K562 (cell line): ENCODE measurements around the gene CCNYL1.

Experiments used
- HCFC1 ChIP-seq: IDR thresholded peaks from 2 replicates; pipeline ENCODE4 v1.6.1; 2012; ENCODE audit warnings: low read depth, low read length, improper control_type of control experiment
- JUN ChIP-seq, 2 experiments: sonication (generic) in 1 of 2; formaldehyde crosslinking in 1 of 2; IDR thresholded peaks; 2 replicates each; pipeline versions ENCODE4 v1.6.1 to v1.8.0; 2012 to 2022; ENCODE audit warnings: borderline replicate concordance in 2 of 2, mild to moderate bottlenecking in 2 of 2, improper control_type of control experiment in 1 of 2, low read depth in 1 of 2, low read length in 1 of 2, missing genetic modification reagents in 1 of 2
- PHF8 ChIP-seq: fragments of 200-600 bp; sonication (generic); IDR thresholded peaks from 2 replicates; pipeline ENCODE4 v1.6.1; 2012; ENCODE audit warnings: mixed run types, mild to moderate bottlenecking, inconsistent platforms, low read length, moderate library complexity, borderline replicate concordance
- SMARCA5 ChIP-seq: fragments of 450-650 bp; IDR thresholded peaks from 2 replicates; pipeline ENCODE4 v1.6.1; 2016
- TF ChIP-seq, protein P1 (sequence below): sonication (generic); formaldehyde crosslinking; IDR thresholded peaks from 2 replicates; pipeline ENCODE4 v1.8.1; 2022; ENCODE audit warnings: missing genetic modification reagents
- TF ChIP-seq, protein P2 (sequence below), 2 experiments: fragments of 450-650 bp in 1 of 2; sonication (generic) in 1 of 2; formaldehyde crosslinking in 1 of 2; IDR thresholded peaks; 2 replicates each; pipeline versions ENCODE4 v1.7.1 to v1.9.0; 2016 to 2022; ENCODE audit warnings: inconsistent platforms in 1 of 2, mild to moderate bottlenecking in 1 of 2, missing genetic modification reagents in 1 of 2

DNA sequence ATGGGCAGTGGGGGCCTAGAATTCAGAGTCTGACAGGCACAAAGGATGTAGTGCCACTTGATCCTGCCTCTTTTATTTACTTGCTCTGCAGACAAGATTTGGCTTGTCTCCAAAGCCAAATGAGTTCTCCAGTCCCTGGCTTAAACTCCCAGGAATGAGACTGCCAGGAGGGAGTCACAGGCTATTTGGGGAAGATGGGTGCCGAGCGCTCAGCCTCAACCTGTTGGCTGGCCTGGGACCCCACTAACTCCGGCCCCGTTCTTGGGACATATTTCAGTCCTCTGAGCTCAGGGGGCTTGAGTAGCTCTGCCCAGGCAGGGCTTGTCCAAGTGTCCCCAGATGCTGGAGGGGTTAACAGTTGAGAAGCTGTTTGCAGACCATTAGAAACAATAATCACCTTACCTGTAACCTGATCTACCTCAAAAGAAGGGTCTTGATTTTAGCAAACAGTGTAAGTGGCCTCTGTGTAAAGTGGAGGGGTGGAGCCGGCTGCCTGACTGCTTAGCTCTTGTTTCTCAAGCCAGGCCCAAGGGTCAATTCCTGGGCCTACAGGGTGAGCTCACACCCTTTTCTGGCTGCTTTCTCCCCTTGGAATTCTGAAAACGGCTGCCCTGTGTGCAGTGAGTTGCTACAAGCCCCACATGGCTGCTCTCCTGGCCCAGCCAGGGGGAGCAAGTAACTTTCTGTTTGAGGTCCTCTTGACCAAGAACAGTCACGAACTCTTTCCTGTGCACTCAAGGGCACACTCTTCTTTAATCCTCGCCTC is 85.3 kb downstream of the CCNYL1 start:
- TF ChIP-seq JUN (IDR thresholded peaks at IDR 0.05; ENCODE audit: borderline replicate concordance, low read depth, low read length) (no peak), JUN (CRISPR knock-in tag; IDR thresholded peaks at IDR 0.05; ENCODE audit: borderline replicate concordance) (no peak), PHF8 (no peak), HCFC1 (no peak), SMARCA5 (no peak)
- TF ChIP-seq, protein P1, sequence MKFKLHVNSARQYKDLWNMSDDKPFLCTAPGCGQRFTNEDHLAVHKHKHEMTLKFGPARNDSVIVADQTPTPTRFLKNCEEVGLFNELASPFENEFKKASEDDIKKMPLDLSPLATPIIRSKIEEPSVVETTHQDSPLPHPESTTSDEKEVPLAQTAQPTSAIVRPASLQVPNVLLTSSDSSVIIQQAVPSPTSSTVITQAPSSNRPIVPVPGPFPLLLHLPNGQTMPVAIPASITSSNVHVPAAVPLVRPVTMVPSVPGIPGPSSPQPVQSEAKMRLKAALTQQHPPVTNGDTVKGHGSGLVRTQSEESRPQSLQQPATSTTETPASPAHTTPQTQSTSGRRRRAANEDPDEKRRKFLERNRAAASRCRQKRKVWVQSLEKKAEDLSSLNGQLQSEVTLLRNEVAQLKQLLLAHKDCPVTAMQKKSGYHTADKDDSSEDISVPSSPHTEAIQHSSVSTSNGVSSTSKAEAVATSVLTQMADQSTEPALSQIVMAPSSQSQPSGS: no peak
- TF ChIP-seq, protein P2, sequence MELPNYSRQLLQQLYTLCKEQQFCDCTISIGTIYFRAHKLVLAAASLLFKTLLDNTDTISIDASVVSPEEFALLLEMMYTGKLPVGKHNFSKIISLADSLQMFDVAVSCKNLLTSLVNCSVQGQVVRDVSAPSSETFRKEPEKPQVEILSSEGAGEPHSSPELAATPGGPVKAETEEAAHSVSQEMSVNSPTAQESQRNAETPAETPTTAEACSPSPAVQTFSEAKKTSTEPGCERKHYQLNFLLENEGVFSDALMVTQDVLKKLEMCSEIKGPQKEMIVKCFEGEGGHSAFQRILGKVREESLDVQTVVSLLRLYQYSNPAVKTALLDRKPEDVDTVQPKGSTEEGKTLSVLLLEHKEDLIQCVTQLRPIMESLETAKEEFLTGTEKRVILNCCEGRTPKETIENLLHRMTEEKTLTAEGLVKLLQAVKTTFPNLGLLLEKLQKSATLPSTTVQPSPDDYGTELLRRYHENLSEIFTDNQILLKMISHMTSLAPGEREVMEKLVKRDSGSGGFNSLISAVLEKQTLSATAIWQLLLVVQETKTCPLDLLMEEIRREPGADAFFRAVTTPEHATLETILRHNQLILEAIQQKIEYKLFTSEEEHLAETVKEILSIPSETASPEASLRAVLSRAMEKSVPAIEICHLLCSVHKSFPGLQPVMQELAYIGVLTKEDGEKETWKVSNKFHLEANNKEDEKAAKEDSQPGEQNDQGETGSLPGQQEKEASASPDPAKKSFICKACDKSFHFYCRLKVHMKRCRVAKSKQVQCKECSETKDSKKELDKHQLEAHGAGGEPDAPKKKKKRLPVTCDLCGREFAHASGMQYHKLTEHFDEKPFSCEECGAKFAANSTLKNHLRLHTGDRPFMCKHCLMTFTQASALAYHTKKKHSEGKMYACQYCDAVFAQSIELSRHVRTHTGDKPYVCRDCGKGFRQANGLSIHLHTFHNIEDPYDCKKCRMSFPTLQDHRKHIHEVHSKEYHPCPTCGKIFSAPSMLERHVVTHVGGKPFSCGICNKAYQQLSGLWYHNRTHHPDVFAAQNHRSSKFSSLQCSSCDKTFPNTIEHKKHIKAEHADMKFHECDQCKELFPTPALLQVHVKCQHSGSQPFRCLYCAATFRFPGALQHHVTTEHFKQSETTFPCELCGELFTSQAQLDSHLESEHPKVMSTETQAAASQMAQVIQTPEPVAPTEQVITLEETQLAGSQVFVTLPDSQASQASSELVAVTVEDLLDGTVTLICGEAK (IDR thresholded peaks at IDR 0.05): no peak
- TF ChIP-seq, protein P2 (CRISPR knock-in tag; IDR thresholded peaks at IDR 0.05): no peak
